ENCODE measurements around the gene GPR35.

The GPR35 gene

DNA sequence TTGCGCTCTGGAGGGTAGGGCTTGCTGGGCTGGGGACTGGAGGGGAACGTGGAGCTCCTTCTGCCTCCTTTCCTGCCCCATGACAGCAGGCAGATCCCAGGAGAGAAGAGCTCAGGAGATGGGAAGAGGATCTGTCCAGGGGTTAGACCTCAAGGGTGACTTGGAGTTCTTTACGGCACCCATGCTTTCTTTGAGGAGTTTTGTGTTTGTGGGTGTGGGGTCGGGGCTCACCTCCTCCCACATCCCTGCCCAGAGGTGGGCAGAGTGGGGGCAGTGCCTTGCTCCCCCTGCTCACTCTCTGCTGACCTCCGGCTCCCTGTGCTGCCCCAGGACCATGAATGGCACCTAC, 4.3 kb downstream of the GPR35 start:
- TF ChIP-seq, protein P1, sequence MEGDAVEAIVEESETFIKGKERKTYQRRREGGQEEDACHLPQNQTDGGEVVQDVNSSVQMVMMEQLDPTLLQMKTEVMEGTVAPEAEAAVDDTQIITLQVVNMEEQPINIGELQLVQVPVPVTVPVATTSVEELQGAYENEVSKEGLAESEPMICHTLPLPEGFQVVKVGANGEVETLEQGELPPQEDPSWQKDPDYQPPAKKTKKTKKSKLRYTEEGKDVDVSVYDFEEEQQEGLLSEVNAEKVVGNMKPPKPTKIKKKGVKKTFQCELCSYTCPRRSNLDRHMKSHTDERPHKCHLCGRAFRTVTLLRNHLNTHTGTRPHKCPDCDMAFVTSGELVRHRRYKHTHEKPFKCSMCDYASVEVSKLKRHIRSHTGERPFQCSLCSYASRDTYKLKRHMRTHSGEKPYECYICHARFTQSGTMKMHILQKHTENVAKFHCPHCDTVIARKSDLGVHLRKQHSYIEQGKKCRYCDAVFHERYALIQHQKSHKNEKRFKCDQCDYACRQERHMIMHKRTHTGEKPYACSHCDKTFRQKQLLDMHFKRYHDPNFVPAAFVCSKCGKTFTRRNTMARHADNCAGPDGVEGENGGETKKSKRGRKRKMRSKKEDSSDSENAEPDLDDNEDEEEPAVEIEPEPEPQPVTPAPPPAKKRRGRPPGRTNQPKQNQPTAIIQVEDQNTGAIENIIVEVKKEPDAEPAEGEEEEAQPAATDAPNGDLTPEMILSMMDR (IDR thresholded peaks at IDR 0.05; ENCODE audit: low read depth, low read length) = no peak
- no peaks in the 10 kb centered on the region for H3K27me3 ChIP-seq (ENCODE audit: insufficient read depth, low read depth, severe bottlenecking)
- DNase-seq = no peak
- no peak overlapping the region for H3K4me3 ChIP-seq (ENCODE audit: low read depth, low read length)
- H3K36me3 ChIP-seq = no peaks in the 10 kb centered on the region
- H3K27ac ChIP-seq = no peak overlapping the region
- H3K9me3 ChIP-seq (ENCODE audit: severe bottlenecking) = peaks cover 17% of the 10 kb centered on the region

DNA sequence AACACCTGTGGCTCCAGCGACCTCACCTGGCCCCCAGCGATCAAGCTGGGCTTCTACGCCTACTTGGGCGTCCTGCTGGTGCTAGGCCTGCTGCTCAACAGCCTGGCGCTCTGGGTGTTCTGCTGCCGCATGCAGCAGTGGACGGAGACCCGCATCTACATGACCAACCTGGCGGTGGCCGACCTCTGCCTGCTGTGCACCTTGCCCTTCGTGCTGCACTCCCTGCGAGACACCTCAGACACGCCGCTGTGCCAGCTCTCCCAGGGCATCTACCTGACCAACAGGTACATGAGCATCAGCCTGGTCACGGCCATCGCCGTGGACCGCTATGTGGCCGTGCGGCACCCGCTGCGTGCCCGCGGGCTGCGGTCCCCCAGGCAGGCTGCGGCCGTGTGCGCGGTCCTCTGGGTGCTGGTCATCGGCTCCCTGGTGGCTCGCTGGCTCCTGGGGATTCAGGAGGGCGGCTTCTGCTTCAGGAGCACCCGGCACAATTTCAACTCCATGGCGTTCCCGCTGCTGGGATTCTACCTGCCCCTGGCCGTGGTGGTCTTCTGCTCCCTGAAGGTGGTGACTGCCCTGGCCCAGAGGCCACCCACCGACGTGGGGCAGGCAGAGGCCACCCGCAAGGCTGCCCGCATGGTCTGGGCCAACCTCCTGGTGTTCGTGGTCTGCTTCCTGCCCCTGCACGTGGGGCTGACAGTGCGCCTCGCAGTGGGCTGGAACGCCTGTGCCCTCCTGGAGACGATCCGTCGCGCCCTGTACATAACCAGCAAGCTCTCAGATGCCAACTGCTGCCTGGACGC, 4.9 kb downstream of the GPR35 start:
- Histone ChIP-seq H3K27me3 (ENCODE audit: insufficient read depth, low read depth, severe bottlenecking) (no peaks in the 10 kb centered on the region), H3K36me3 (no peaks in the 10 kb centered on the region), H3K4me3 (ENCODE audit: low read depth, low read length) (no peak overlapping the region), H3K27ac (no peak overlapping the region), H3K9me3 (ENCODE audit: severe bottlenecking) (peaks cover 19% of the 10 kb centered on the region)
- DNase-seq = no peak
- TF ChIP-seq, protein P1 (IDR thresholded peaks at IDR 0.05; ENCODE audit: low read depth, low read length) = no peak

DNA sequence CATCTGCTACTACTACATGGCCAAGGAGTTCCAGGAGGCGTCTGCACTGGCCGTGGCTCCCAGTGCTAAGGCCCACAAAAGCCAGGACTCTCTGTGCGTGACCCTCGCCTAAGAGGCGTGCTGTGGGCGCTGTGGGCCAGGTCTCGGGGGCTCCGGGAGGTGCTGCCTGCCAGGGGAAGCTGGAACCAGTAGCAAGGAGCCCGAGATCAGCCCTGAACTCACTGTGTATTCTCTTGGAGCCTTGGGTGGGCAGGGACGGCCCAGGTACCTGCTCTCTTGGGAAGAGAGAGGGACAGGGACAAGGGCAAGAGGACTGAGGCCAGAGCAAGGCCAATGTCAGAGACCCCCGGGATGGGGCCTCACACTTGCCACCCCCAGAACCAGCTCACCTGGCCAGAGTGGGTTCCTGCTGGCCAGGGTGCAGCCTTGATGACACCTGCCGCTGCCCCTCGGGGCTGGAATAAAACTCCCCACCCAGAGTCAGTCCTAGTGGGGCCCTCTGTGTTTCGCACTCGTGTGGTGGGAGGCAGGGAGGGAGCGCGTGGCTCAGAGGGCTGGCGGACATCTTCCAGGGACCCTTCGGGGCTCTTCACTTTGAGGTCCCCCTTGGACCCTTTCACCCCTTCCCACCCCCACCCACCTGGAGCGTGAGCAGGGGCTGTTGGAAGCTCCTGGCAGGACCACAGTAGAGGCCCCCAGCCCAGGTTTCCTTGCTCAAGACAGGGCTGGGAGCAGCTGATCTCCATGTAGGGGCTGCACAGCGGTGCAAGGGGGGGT, 5.7 kb downstream of the GPR35 start:
- H3K9me3 ChIP-seq (ENCODE audit: severe bottlenecking) = peaks cover 19% of the 10 kb centered on the region
- H3K27me3 ChIP-seq (ENCODE audit: insufficient read depth, low read depth, severe bottlenecking) = no peaks in the 10 kb centered on the region
- no peak overlapping the region for H3K4me3 ChIP-seq (ENCODE audit: low read depth, low read length)
- no peak for DNase-seq
- no peaks in the 10 kb centered on the region for H3K36me3 ChIP-seq
- H3K27ac ChIP-seq = no peak overlapping the region
- TF ChIP-seq, protein P1 (IDR thresholded peaks at IDR 0.05; ENCODE audit: low read depth, low read length) = no peak

DNA sequence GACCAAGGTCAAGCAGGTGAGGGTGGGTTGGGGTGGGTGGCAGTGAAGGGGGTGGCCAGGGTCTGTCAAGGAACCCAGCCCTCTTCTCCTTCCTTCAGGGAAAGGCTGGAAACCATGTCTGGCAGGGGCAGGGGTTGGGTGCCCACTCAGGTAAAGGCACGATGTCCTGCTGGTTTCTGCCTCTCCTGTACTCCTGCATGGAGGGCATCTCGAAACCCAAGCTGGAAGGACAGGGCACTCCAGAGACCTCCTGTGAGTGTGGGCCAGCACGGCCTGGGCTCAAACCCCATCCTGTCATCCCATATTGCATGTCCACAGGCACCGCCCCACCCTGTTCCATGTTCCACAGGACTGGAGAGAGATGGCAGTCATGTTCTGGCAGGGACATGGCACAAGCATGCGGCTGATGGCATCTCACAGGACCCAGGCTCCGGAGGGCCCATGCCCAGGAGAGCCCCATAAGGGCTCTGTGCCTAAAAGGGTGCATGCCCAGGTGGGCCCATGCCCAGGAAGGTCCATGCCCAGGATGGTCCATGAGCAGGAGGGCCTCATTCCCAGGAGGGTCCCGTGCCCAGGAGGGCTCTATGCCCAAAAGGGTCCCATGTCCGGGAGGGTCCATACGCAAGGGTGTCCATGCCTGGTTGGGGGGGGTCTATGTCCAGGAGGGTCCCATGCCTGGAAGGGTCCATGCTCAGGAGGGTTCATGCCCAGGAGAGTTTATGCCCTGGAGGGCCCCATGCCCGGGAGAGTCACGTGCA, 6.4 kb downstream of the GPR35 start:
- peaks cover 19% of the 10 kb centered on the region for H3K9me3 ChIP-seq (ENCODE audit: severe bottlenecking)
- TF ChIP-seq, protein P1 (IDR thresholded peaks at IDR 0.05; ENCODE audit: low read depth, low read length) = no peak
- DNase-seq = no peak
- no peaks in the 10 kb centered on the region for H3K27me3 ChIP-seq (ENCODE audit: insufficient read depth, low read depth, severe bottlenecking)
- no peak overlapping the region for H3K27ac ChIP-seq
- H3K4me3 ChIP-seq (ENCODE audit: low read depth, low read length) = no peak overlapping the region
- no peaks in the 10 kb centered on the region for H3K36me3 ChIP-seq

DNA sequence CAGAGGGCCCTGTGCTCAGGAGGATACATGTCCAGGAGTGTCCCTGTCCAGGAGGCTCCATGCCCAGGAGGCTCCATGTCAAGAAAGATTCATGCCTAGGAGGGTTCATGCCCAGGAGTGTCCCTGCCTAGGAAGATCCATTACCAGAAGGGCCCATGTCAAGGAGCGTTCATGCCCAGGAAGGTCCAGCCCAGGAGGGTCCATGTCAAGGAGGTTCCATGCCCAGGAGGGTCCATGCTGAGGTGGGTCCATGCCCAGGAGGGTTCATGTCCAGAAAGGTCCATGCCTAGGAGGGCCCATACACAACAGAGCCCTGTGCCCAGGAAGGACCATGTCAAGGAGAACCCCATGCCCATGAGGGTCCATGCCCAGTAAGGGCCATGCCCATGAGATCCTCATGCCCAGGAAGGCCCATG, 7.0 kb downstream of the GPR35 start:
- no peak overlapping the region for H3K4me3 ChIP-seq (ENCODE audit: low read depth, low read length)
- H3K27ac ChIP-seq = no peak overlapping the region
- no peaks in the 10 kb centered on the region for H3K36me3 ChIP-seq
- peaks cover 3% of the 10 kb centered on the region for H3K27me3 ChIP-seq (ENCODE audit: insufficient read depth, low read depth, severe bottlenecking)
- TF ChIP-seq, protein P1 (IDR thresholded peaks at IDR 0.05; ENCODE audit: low read depth, low read length) = no peak
- peaks cover 19% of the 10 kb centered on the region for H3K9me3 ChIP-seq (ENCODE audit: severe bottlenecking)
- no peak for DNase-seq

Measured in WERI-Rb-1 (cell line).